B cell (primary cell): Measurements from ENCODE around the gene WNK4. TPM values are rescaled to one million over a fixed set of nuclear protein-coding genes. Genes with fewer than 3 reads are reported as not detected.

ENCODE experiments used
- ATAC-seq: fragments of 200-7000 bp; cut with Tn5 transposase; one replicate; pipeline ENCODE4 v1.10.0; 2021; ENCODE audit warnings: low read depth, mild to moderate bottlenecking, moderate number of reproducible peaks, moderate library complexity
- CTCF ChIA-PET: fragments of 350-600 bp; sonication (Branson Sonifier 250); formaldehyde crosslinking; loops from one replicate; lab custom pipeline; 2021; ENCODE audit warnings: antibody characterized with exemption, inconsistent platforms; lab: Charles Lee
- POLR2A ChIA-PET: fragments of 350-600 bp; sonication (Branson Sonifier 250); formaldehyde crosslinking; loops from one replicate; lab custom pipeline; 2021; ENCODE audit warnings: antibody characterized with exemption; lab: Charles Lee
- DNase-seq: peaks from one replicate; pipeline ENCODE4 v3.0.0; 2013
- H2AFZ ChIP-seq: 2 replicates; pipeline ENCODE4 v1.6.1; 2012; ENCODE audit warnings: mild to moderate bottlenecking, low read depth, low read length; ENCODE audit not compliant: insufficient read depth, poor library complexity, severe bottlenecking
- H3K27ac ChIP-seq, 2 donors: 1 replicate in 1 of 2; 2 replicates in 1 of 2; pipeline ENCODE4 v1.5.1; 2012 to 2013; ENCODE audit warnings: low read length in 2 of 2, mild to moderate bottlenecking in 2 of 2, moderate library complexity in 1 of 2
- H3K27me3 ChIP-seq, 4 experiments: fragments of 200-600 bp in 1 of 4; sonication (generic) in 1 of 4; replicated peaks in 1 of 4; 1 replicate in 2 of 4; 2 replicates in 2 of 4; pipeline versions ENCODE4 v1.6.1 to v1.7.0; 2013 to 2016; ENCODE audit warnings: low read length in 3 of 4, mild to moderate bottlenecking in 2 of 4, mixed read lengths in 1 of 4, moderate library complexity in 1 of 4; ENCODE audit not compliant: insufficient read depth in 4 of 4, control insufficient read depth in 3 of 4; ENCODE audit errors: control extremely low read depth in 1 of 4
- H3K36me3 ChIP-seq, 2 experiments: replicated peaks in 1 of 2; 1 replicate in 1 of 2; 2 replicates in 1 of 2; pipeline versions ENCODE4 v1.6.1 to v1.7.1; 2013; ENCODE audit warnings: low read length in 1 of 2; ENCODE audit not compliant: insufficient read depth in 2 of 2, control insufficient read depth in 1 of 2; ENCODE audit errors: control extremely low read depth in 1 of 2, extremely low read depth in 1 of 2
- H3K4me1 ChIP-seq, 2 donors: fragments of 200-600 bp in 1 of 2; sonication (generic) in 1 of 2; 1 replicate in 1 of 2; 2 replicates in 1 of 2; pipeline versions ENCODE4 v1.5.1 to v1.6.1; 2013 to 2017; ENCODE audit warnings: low read length in 2 of 2; ENCODE audit not compliant: control insufficient read depth in 2 of 2, insufficient read depth in 2 of 2
- H3K4me2 ChIP-seq: replicated peaks from 2 replicates; pipeline ENCODE3; 2012; ENCODE audit warnings: mild to moderate bottlenecking, low read depth, low read length; ENCODE audit not compliant: poor library complexity, severe bottlenecking
- H3K4me3 ChIP-seq, 5 experiments: fragments of 200-600 bp in 1 of 5; sonication (generic) in 1 of 5; 1 replicate in 3 of 5; 2 replicates in 2 of 5; pipeline versions ENCODE4 v1.5.1 to v1.7.0; 2011 to 2016; ENCODE audit warnings: low read length in 4 of 5, mild to moderate bottlenecking in 4 of 5, low read depth in 2 of 5, control low read depth in 1 of 5, moderate library complexity in 1 of 5; ENCODE audit not compliant: insufficient read depth in 1 of 5; ENCODE audit errors: control extremely low read depth in 1 of 5, extremely low read depth in 1 of 5
- H3K79me2 ChIP-seq: fragments of 200-600 bp; sonication (generic); one replicate; pipeline ENCODE4 v1.6.0; 2016; ENCODE audit warnings: low read length; ENCODE audit not compliant: control insufficient read depth, insufficient read depth
- H3K9ac ChIP-seq: fragments of 200-600 bp; sonication (generic); 2 replicates; pipeline ENCODE4 v1.6.1; 2017; ENCODE audit warnings: mild to moderate bottlenecking, low read length, moderate library complexity
- H3K9me3 ChIP-seq, 3 donors: one replicate each; pipeline versions ENCODE4 v1.6.1 to v1.7.1; 2013; ENCODE audit warnings: low read length in 2 of 3; ENCODE audit not compliant: control insufficient read depth in 2 of 3, insufficient read depth in 1 of 3; ENCODE audit errors: control extremely low read depth in 1 of 3
- H4K20me1 ChIP-seq: 2 replicates; pipeline ENCODE4 v1.6.0; 2012; ENCODE audit warnings: mild to moderate bottlenecking, low read length; ENCODE audit not compliant: insufficient read depth, control insufficient read depth, poor library complexity, severe bottlenecking
- H3K27ac Mint-ChIP-seq: one replicate; pipeline ENCODE4 v1.8.0; 2021; ENCODE audit warnings: mixed read lengths
- H3K27me3 Mint-ChIP-seq: one replicate; pipeline ENCODE4 v1.8.0; 2021; ENCODE audit warnings: mixed read lengths
- H3K4me1 Mint-ChIP-seq: one replicate; pipeline ENCODE4 v1.8.0; 2021; ENCODE audit warnings: mixed read lengths
- H3K4me3 Mint-ChIP-seq: one replicate; pipeline ENCODE4 v1.8.0; 2021; ENCODE audit warnings: mixed read lengths
- H3K9me3 Mint-ChIP-seq: one replicate; pipeline ENCODE4 v1.8.0; 2022; ENCODE audit warnings: mixed read lengths; ENCODE audit not compliant: insufficient read depth
- CTCF ChIP-seq: fragments of 200-600 bp; IDR thresholded peaks from one replicate; pipeline ENCODE4 v1.8.0; 2022; ENCODE audit warnings: antibody characterized with exemption, mild to moderate bottlenecking
- EZH2 ChIP-seq: IDR thresholded peaks from 2 replicates; pipeline ENCODE4 v1.6.1; 2012; ENCODE audit warnings: borderline replicate concordance, low read depth, mild to moderate bottlenecking, moderate library complexity, low read length; ENCODE audit not compliant: insufficient read depth, poor library complexity, severe bottlenecking
- WGBS: methylation state at CpG from one replicate; pipeline ENCODE4 v1.1.5; 2013; ENCODE audit warnings: missing lambda C conversion rate; ENCODE audit not compliant: insufficient coverage; 5-methylcytosine and 5-hydroxymethylcytosine counted together
- intact Hi-C: fragments of 100-400 bp; cut with micrococcal nuclease; formaldehyde crosslinking; loops from one replicate; pipeline ENCODE4 v1.10.0; 2022
- polyA plus RNA-seq: library from polyadenylated mRNA; depleted of rRNA; stranded (reverse); fragments of >200 nt; gene quantifications from 2 replicates; pipeline ENCODE4 v1.2.3, GENCODE V29; 2012
- total RNA-seq, 2 donors: library from RNA; stranded (reverse); fragments of 120-200 nt in 1 of 2; gene quantifications; 1 replicate in 1 of 2; 2 replicates in 1 of 2; pipeline versions ENCODE4 v1.2.3 to v1.2.4, GENCODE V29; 2013 to 2022

Gene WNK4
- total and polyA plus RNA-seq, 2 donors (not counting 1 experiment from before 2014, with no cell fraction given) = 0.03 to 0.44 TPM

GRCh38 chr17:42784409-42784808, 4.0 kb downstream of the WNK4 start:
- Histone ChIP-seq H3K9me3 (peaks cover 0 to 24% (median 0%) of the 10 kb centered on the region in 3 donors), H3K4me2 (peak overlapping the region; percentile 35), H3K27me3 (peaks cover 0 to 80% (median 39%) of the 10 kb centered on the region in 4 experiments), H3K27ac (no peak overlapping the region), H3K9ac (no peak overlapping the region), H3K4me3 (no peak overlapping the region), H4K20me1 (no peaks in the 10 kb centered on the region), H2AFZ (no peak overlapping the region), H3K79me2 (no peaks in the 10 kb centered on the region), H3K36me3 (peaks cover 0 to 4% of the 10 kb centered on the region in 2 experiments), H3K4me1 (peaks cover 26 to 33% of the 10 kb centered on the region in 2 donors)
- Mint-ChIP-seq H3K27ac (no peak overlapping the region), H3K4me1 (peaks cover 36% of the 10 kb centered on the region), H3K27me3 (peaks cover 77% of the 10 kb centered on the region), H3K9me3 (no peaks in the 10 kb centered on the region), H3K4me3 (peak overlapping the region; percentile 51)
- ATAC-seq (no peak), DNase-seq (no peak)
- 9% methylated on average over 18 of the region's 25 CpGs for WGBS
- ChIA-PET CTCF (no interaction called here), POLR2A (no interaction called here)
- TF ChIP-seq CTCF = no peak
- no peak for TF ChIP-seq EZH2
- intact Hi-C loops = no loop called here

- CTCF ChIA-PET = no interaction called here
- POLR2A ChIA-PET = interaction anchor here (1.0 kb wide), 1 partner anchor 49 kb away, joined by 3 read pairs; the partner anchor contains the start of gene PSME3
These were observed 4.6 kb downstream of the WNK4 start for GRCh38 chr17:42784811-42785592.

More at GRCh38 chr17:42784811-42785592, 4.6 kb downstream of the WNK4 start:
- Mint-ChIP-seq H3K4me1 (peaks cover 31% of the 10 kb centered on the region), H3K27me3 (peaks cover 72% of the 10 kb centered on the region), H3K27ac (no peak overlapping the region), H3K4me3 (peak overlapping the region; percentile 51), H3K9me3 (no peaks in the 10 kb centered on the region)
- Histone ChIP-seq H3K4me1 (peaks cover 26 to 30% of the 10 kb centered on the region in 2 donors), H4K20me1 (no peaks in the 10 kb centered on the region), H3K27me3 (peaks cover 0 to 78% (median 39%) of the 10 kb centered on the region in 4 experiments), H3K9me3 (peaks cover 0 to 24% (median 0%) of the 10 kb centered on the region in 3 donors), H3K9ac (no peak overlapping the region), H2AFZ (peak overlapping the region; percentile 41), H3K36me3 (no peaks in the 10 kb centered on the region), H3K79me2 (no peaks in the 10 kb centered on the region), H3K4me3 (peak overlapping the region in 1 of 5 experiments; percentile 18), H3K4me2 (peak overlapping the region; percentile 35), H3K27ac (no peak overlapping the region)
- no peak for TF ChIP-seq CTCF
- no peak for TF ChIP-seq EZH2
- intact Hi-C loops = no loop called here
- WGBS = 12% methylated on average over 46 of the region's 52 CpGs
- ATAC-seq = no peak
- no peak for DNase-seq
